Thyroid gland (tissue), 4 donors: ENCODE measurements around the gene STAU1. TPM values are rescaled to one million over a fixed set of nuclear protein-coding genes. Genes with fewer than 3 reads are reported as not detected.
"Not testable (repeated sequence)": the region's sequence is repeated elsewhere in the genome, so short reads cannot be mapped to it uniquely, and the experiment has no call there.

Experiments
- DNase-seq, 2 donors: peaks; one replicate each; pipeline ENCODE4 v3.0.0-alpha.2; 2019
- H3K27ac ChIP-seq, 3 donors: fragments of 200-600 bp; sonication (generic); 1 replicate in 2 of 3; 2 replicates in 1 of 3; pipeline ENCODE4 v1.5.1; 2016 to 2019; ENCODE audit warnings: mild to moderate bottlenecking in 1 of 3, moderate library complexity in 1 of 3
- H3K27me3 ChIP-seq: fragments of 200-600 bp; sonication (generic); one replicate; pipeline ENCODE4 v1.5.1; 2019
- H3K36me3 ChIP-seq, 2 donors: fragments of 200-600 bp; sonication (generic); one replicate each; pipeline ENCODE4 v1.5.1; 2016 to 2019
- H3K4me1 ChIP-seq, 2 donors: fragments of 200-600 bp; sonication (generic); one replicate each; pipeline ENCODE4 v1.5.1; 2017 to 2019
- H3K4me3 ChIP-seq, 3 donors: fragments of 200-600 bp; sonication (generic); replicated peaks in 1 of 3; 1 replicate in 2 of 3; 2 replicates in 1 of 3; pipeline ENCODE4 v1.5.1; 2016; ENCODE audit warnings: mild to moderate bottlenecking in 1 of 3
- H3K9me3 ChIP-seq: fragments of 200-600 bp; sonication (generic); one replicate; pipeline ENCODE4 v1.5.1; 2017
- POLR2A ChIP-seq, 2 donors: fragments of 450-650 bp; IDR thresholded peaks; one replicate each; pipeline ENCODE4 v1.6.1; 2017; ENCODE audit warnings: antibody characterized with exemption in 2 of 2, mild to moderate bottlenecking in 2 of 2, moderate library complexity in 1 of 2
- WGBS, 2 donors: methylation state at CpG; one replicate each; pipeline ENCODE4 v1.1.5; 2017; 5-methylcytosine and 5-hydroxymethylcytosine counted together
- intact Hi-C: fragments of 100-400 bp; cut with DNase I; formaldehyde crosslinking; loops from one replicate; pipeline ENCODE4 v1.15.1; 2023
- total RNA-seq, 4 donors: library from RNA; depleted of rRNA; stranded (reverse); fragments of >200 nt; gene quantifications; one replicate each; pipeline ENCODE4 v1.2.3, GENCODE V29; 2016
- TF ChIP-seq, protein P1 (sequence below), 6 experiments: fragments of 200-600 bp in 3 of 6; fragments of 450-650 bp in 3 of 6; sonication (generic) in 3 of 6; IDR thresholded peaks; one replicate each; pipeline ENCODE4 v1.5.1; 2016 to 2019; ENCODE audit warnings: antibody characterized with exemption in 6 of 6, mild to moderate bottlenecking in 2 of 6, inconsistent platforms in 1 of 6, moderate library complexity in 1 of 6

Gene STAU1
- total RNA-seq, 4 donors from 2014 or later = 154 to 231 (median 167) TPM

DNA sequence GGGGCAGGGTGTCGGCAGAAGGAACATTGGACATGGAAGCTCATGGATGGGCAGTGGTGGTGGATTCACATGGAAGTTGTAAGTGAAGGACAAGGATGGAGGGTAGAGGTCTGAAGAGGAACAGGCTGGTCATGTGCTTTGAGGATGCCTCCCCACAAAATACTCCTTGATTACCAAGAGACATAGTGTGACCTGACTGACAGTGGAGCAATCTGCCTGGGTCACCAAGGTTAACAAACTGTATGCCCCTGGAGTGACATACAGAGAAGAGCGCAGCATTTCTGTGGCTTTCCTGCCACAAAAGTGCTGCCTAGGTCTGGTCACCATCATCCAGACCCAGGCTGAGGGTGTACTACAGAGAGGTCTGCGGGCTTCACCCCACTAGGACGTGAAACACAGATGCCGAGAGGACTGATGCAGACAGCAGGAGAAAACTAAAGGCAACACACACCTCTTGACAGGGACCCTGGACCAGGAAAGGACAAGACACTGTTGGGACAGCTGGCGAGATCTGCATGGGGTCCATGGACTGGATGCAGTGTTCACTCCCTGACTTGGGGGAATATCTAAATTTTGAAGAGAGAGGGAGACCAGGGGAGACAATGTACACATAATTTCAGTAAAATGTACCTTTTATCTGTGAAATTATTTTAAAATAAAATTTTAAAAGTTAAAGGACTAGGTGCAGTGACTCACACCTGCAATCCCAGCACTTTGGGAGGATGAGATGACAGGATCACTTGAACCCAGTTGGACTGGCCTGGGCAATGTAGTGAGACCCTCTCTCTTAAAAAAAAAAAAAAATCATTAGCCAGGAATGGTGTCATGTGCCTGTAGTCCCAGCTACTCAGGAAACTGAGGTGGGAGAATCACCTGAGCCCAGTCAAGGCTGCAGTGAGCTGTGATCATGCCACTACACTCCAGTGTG is 77.1 kb downstream of the STAU1 start:
- no peak for TF ChIP-seq POLR2A (IDR thresholded peaks at IDR 0.05)
- TF ChIP-seq, protein P1, sequence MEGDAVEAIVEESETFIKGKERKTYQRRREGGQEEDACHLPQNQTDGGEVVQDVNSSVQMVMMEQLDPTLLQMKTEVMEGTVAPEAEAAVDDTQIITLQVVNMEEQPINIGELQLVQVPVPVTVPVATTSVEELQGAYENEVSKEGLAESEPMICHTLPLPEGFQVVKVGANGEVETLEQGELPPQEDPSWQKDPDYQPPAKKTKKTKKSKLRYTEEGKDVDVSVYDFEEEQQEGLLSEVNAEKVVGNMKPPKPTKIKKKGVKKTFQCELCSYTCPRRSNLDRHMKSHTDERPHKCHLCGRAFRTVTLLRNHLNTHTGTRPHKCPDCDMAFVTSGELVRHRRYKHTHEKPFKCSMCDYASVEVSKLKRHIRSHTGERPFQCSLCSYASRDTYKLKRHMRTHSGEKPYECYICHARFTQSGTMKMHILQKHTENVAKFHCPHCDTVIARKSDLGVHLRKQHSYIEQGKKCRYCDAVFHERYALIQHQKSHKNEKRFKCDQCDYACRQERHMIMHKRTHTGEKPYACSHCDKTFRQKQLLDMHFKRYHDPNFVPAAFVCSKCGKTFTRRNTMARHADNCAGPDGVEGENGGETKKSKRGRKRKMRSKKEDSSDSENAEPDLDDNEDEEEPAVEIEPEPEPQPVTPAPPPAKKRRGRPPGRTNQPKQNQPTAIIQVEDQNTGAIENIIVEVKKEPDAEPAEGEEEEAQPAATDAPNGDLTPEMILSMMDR (IDR thresholded peaks at IDR 0.05) = no peak
- no peak overlapping the region for H3K4me3 ChIP-seq
- intact Hi-C loops = no loop called here
- WGBS, 2 donors = 97 to 99% methylated on average over 6 of the region's 6 CpGs
- DNase-seq = no peak
- H3K27me3 ChIP-seq = no peaks in the 10 kb centered on the region
- no peaks in the 10 kb centered on the region for H3K9me3 ChIP-seq
- H3K4me1 ChIP-seq = no peaks in the 10 kb centered on the region
- H3K36me3 ChIP-seq = peaks cover 29 to 36% of the 10 kb centered on the region in 2 donors
- no peak overlapping the region for H3K27ac ChIP-seq

DNA sequence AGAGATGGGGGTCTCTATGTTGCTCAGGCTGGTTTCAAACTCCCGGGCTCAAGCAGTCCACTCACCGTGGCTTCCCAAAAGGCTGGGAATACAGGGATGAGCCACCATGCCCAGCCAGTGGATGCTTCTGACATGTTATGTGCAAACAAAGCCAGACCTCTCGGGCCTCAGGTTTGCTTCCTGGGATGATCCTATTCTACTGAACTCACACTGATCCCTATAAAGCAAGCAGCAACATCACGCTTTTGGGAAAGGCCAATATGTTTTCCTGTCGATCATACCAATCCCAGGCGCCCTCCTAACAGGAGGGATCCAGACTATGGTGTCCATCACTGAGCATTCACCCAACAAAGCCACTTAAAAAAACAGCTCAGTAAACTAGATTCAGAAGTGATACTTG is 81.8 kb downstream of the STAU1 start:
- no peaks in the 10 kb centered on the region for H3K9me3 ChIP-seq
- H3K27ac ChIP-seq = no peak overlapping the region
- no peaks in the 10 kb centered on the region for H3K27me3 ChIP-seq
- no peak for DNase-seq
- no peak for TF ChIP-seq POLR2A (IDR thresholded peaks at IDR 0.05)
- TF ChIP-seq, protein P1 (IDR thresholded peaks at IDR 0.05) = no peak
- no peak overlapping the region for H3K4me3 ChIP-seq
- H3K36me3 ChIP-seq = peaks cover 0 to 31% of the 10 kb centered on the region in 2 donors
- H3K4me1 ChIP-seq = no peaks in the 10 kb centered on the region
- intact Hi-C loops = no loop called here
- WGBS, 2 donors = 95 to 98% methylated on average over 6 of the region's 6 CpGs

DNA sequence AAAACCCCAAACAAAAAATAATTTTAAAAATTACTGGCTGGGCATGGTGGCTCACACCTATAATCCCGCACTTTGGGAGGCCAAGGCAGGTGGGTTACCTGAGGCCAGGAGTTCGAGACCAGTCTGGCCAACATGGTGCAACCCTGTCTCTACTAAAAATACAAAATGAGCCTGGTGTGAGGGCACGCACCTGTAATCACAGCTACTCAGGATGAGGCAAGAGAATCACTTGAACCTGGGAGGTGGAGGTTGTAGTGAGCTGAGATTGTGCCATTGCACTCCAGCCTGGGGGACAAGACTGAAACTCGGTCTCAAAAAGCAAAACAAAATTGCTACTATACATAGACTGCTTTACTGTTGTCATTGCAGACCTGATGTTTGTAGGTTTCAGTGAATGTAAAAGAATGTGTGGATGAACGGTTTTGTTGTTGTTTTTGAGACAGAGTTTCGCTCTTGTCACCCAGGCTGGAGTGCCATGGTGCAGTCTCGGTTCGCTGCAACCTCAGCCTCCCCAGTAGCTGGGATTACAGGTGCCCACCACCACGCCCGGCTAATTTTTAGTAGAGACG is 83.1 kb downstream of the STAU1 start:
- H3K4me3 ChIP-seq, H3K27me3 ChIP-seq, DNase-seq, H3K9me3 ChIP-seq, intact Hi-C loops, H3K4me1 ChIP-seq: not testable (repeated sequence)
- 84 to 85% methylated on average over 11 of the region's 11 CpGs for WGBS, 2 donors
- peak overlapping the region in 1 of 3 donors; percentile 26 for H3K27ac ChIP-seq
- peaks cover 0 to 31% of the 10 kb centered on the region in 2 donors for H3K36me3 ChIP-seq

DNA sequence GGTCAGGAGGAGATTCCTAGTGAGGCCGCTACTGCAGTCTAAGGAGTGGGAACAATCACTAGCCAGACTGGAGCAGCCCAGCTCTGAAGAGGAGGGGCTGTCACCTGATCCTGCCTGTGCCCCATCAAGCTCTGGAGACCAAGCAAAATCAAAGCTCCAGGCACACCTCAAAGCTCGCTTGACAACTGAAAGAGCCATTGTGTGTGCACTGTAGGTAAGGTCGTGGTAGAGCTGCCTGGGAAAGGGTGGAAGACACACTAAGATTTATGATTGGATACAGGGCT is 83.8 kb downstream of the STAU1 start:
- Histone ChIP-seq H3K4me1 (peaks cover 0 to 3% of the 10 kb centered on the region in 2 donors), H3K4me3 (no peak overlapping the region), H3K36me3 (peaks cover 0 to 31% of the 10 kb centered on the region in 2 donors), H3K9me3 (no peaks in the 10 kb centered on the region), H3K27ac (peak overlapping the region in 1 of 3 donors; percentile 26), H3K27me3 (no peaks in the 10 kb centered on the region)
- TF ChIP-seq, protein P1 (IDR thresholded peaks at IDR 0.05) = no peak
- no peak for TF ChIP-seq POLR2A (IDR thresholded peaks at IDR 0.05)
- intact Hi-C loops = no loop called here
- WGBS, 2 donors = 77 to 80% methylated on average over 3 of the region's 3 CpGs
- DNase-seq = peak; percentile 57 to 61

DNA sequence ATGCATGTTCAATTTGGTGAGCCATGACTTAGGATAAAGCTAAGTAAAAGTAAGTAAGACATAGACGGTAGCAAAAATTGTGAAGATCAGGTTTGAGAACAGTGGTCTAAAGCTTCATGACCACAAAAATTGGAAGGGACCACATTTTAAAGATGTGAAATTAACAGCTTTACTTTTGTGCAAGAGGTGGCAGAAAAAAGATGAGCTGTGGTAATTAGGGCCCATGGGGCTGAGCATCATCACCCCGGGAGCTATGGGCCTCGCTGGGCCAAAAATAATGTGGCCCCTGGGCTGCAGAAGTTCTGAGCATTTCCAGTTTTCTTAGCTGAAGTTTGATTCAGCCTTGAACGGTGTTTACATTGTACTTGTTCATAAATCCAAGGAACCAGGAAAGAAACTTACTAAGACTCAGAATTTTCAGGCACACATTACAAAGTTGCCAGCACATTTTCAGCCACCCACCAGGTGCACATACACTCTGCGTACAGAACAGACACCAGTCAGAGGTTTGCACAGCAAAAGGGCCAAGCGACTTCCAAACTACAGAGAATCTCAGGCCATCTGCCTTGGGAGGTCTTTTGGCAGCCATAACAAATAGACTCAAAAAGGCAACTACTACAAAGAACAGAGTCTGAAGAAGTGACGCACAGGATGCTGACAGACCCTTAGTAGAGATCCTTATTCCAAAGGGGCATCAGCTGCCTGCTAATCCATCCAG is 84.3 kb downstream of the STAU1 start:
- peak overlapping the region in 1 of 3 donors; percentile 26 for H3K27ac ChIP-seq
- peaks cover 0 to 31% of the 10 kb centered on the region in 2 donors for H3K36me3 ChIP-seq
- H3K4me1 ChIP-seq = peaks cover 2 to 8% of the 10 kb centered on the region in 2 donors
- no peaks in the 10 kb centered on the region for H3K27me3 ChIP-seq
- intact Hi-C loops = no loop called here
- no peaks in the 10 kb centered on the region for H3K9me3 ChIP-seq
- TF ChIP-seq, protein P1 (IDR thresholded peaks at IDR 0.05) = no peak
- no peak for TF ChIP-seq POLR2A (IDR thresholded peaks at IDR 0.05)
- no peak for DNase-seq
- no peak overlapping the region for H3K4me3 ChIP-seq
- WGBS, 2 donors = 89 to 92% methylated on average over 7 of the region's 7 CpGs
